GM12874 (cell line): ENCODE results near the gene ADGRL3.

Source experiments
- TF ChIP-seq, protein P1 (sequence below): IDR thresholded peaks from 2 replicates; pipeline ENCODE4 v1.5.1; 2011; ENCODE audit warnings: low read depth, mild to moderate bottlenecking, control low read depth, low read length, moderate library complexity; ENCODE audit not compliant: insufficient read depth

ADGRL3 gene

DNA sequence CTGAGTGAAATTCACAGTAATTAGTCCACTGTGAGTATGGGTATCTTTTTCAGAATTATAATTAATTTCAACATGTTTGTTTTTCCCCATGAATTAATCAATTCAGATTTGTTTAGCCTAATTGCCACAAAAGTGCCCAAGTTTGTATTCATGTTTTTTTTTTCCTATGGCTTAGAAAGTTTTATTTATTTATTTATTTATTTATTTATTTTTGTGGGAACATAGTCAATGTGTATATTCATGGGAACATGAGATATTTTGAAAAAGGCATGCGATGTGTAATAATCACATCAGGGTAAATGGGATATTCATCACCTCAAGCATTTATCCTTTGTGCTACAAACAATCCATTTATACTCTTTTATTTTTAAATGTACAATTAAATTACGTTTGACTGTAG is 475.3 kb downstream of the ADGRL3 start:
- TF ChIP-seq, protein P1, sequence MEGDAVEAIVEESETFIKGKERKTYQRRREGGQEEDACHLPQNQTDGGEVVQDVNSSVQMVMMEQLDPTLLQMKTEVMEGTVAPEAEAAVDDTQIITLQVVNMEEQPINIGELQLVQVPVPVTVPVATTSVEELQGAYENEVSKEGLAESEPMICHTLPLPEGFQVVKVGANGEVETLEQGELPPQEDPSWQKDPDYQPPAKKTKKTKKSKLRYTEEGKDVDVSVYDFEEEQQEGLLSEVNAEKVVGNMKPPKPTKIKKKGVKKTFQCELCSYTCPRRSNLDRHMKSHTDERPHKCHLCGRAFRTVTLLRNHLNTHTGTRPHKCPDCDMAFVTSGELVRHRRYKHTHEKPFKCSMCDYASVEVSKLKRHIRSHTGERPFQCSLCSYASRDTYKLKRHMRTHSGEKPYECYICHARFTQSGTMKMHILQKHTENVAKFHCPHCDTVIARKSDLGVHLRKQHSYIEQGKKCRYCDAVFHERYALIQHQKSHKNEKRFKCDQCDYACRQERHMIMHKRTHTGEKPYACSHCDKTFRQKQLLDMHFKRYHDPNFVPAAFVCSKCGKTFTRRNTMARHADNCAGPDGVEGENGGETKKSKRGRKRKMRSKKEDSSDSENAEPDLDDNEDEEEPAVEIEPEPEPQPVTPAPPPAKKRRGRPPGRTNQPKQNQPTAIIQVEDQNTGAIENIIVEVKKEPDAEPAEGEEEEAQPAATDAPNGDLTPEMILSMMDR = no peak

DNA sequence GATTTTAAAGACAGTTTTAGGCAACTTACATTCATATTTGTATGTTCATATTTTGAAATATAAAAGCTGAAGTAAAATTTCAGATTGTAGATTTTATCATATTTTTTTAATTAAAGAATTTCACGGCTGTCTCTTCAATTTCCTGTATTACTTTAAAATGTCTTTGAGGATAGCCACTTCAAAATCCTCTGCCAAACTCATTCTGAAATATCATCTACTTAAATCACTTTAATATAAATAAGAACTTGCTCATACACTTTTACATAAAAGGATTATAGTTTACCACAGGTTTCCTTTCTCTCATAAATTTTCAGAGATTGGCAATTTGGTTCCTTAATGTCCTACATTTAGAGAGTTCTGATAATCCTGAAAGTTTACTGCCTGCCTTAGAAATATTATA is 478.2 kb downstream of the ADGRL3 start:
- TF ChIP-seq, protein P1 = no peak

DNA sequence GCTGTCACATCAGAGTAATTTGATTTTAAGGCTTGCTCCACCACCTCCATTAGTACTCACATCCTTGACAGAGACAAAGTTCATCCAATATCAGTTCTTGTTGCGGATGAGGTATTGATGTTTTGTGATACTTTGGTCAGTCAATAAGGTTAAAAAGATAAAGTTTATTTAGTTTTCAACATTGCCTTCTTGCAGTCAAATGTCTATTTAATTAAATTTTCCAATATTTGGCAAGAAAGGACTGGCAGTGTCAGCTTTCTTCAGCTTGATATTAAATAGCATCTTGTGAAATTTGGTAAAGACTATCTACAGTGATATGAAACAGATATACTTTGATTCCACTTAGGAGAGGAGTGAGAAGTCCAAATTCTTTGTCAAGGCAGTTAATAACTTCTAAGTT is 493.4 kb downstream of the ADGRL3 start:
- TF ChIP-seq, protein P1 = no peak

DNA sequence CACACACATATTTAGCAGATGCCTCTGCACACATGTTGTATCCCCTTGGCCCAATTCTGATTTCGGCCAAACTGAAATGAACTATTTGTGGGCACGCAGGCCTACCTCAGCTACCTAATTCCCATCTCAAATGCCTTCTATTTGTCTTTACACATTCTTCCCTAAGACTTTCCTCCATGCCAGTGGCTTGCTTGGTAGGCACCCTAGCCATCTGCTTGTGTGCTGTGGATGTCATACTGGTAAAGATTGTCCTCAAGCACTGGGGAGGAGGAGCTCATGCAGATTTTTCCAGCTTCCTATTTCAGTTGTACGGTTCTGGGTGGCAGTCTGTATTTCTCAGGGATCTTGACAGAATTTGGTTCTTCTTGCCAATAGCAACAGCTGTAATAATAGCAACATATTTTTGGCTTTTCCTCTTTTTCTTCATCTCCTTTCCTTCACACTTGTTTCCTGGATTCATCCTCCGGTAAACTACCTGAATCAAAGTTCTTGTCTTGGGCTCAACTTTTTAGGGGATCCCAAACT is 514.3 kb downstream of the ADGRL3 start:
- TF ChIP-seq, protein P1 = no peak

DNA sequence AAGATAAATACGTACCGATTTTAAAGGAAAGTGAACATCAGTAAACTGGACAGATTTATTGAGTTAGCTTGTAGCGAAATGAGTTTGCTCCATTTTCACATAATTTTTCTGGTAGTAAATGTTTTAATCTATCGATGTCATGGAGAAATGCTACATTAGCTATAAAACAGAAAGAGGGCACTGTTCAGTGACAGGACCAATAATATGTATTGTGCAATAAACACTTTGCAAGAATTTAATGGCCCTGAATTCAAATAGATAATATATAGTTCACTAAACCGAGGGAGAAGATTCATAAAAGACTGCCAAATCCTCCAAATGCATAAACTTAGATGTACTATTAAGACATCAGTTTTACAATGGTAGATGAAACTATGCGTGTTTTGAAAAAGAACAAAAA is 516.3 kb downstream of the ADGRL3 start:
- TF ChIP-seq, protein P1 = no peak

DNA sequence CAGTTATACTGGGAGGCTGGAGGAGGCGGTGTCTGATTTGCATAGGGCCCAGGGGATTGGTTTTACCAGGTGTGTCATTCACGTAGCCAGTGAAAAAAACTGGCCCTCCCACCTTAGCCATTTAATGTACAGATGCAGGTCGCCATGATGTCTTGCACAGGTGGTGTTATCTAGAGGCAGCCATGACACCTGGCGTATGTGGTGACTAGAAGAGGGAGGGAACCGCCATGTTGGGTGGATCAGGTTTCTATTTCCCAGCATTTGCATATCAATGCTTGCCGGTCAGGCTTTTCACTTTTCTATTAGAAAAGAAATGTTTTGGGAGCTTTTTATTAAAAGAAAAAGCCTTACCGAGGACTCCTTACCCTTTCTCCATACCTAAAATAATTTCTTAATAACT is 523.4 kb downstream of the ADGRL3 start:
- TF ChIP-seq, protein P1 = no peak

DNA sequence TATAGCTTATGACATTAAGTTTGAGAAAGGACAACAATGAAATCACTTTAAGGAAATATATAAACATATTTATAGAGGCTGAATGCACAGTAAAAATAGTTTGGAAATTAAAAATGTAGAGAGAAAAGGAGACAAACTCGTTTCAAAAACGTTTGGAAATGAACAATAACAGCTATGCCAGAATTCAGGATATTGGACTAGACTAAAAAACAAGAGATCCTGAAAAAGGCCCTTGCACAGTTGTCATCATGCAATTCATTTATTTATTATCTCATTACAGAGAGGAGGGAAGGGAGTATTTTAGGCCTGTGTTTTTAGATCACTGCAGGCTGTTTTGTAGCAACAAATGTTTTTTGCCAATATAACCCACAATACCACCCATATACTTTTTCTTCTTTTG is 527.2 kb downstream of the ADGRL3 start:
- TF ChIP-seq, protein P1 = no peak
